Stimulated activated CD4-positive, alpha-beta T cell treated with anti-CD3 and anti-CD28 coated beads, TNF-alpha, amount 100 ng/mL, for 4 hours (primary cell): ENCODE results near the gene BBS12.

Experiments used
- DNase-seq, 3 experiments: peaks; one replicate each; pipeline ENCODE4 v3.0.0-alpha.2; 2020; ENCODE audit warnings: low read depth in 3 of 3

The BBS12 gene

GRCh38 chr4:122732329-122733026 is at the start of gene BBS12:
Gene BBS12 (plus strand): TSS chr4:122732704. CDS start chr4:122741893, 9,189 bp downstream.
- peak; percentile 95 to 99 (median 98) for DNase-seq

GRCh38 chr4:122686691-122687090 is 45.8 kb upstream of the BBS12 start:
- no peak for DNase-seq

GRCh38 chr4:122687531-122688061 is 44.9 kb upstream of the BBS12 start:
- DNase-seq, result no peak

- no peak for DNase-seq
These were observed 43.9 kb upstream of the BBS12 start for GRCh38 chr4:122688529-122689140.

GRCh38 chr4:122689972-122690371 is 42.5 kb upstream of the BBS12 start:
- DNase-seq, result no peak

GRCh38 chr4:122691988-122692387 is 40.5 kb upstream of the BBS12 start:
- DNase-seq, result no peak

GRCh38 chr4:122692641-122693520 is 39.6 kb upstream of the BBS12 start:
- no peak for DNase-seq

GRCh38 chr4:122695226-122695625 is 37.3 kb upstream of the BBS12 start:
- DNase-seq, result no peak

- DNase-seq, result no peak
These were observed 32.3 kb upstream of the BBS12 start for GRCh38 chr4:122700178-122700725.

GRCh38 chr4:122701061-122701460 is 31.4 kb upstream of the BBS12 start:
- DNase-seq, result no peak

- no peak for DNase-seq
These were observed 30.5 kb upstream of the BBS12 start for GRCh38 chr4:122701965-122702364.

GRCh38 chr4:122702939-122703338 is 29.6 kb upstream of the BBS12 start:
- no peak for DNase-seq

- no peak for DNase-seq
These were observed 28.6 kb upstream of the BBS12 start for GRCh38 chr4:122703868-122704267.

- no peak for DNase-seq
These were observed 27.5 kb upstream of the BBS12 start for GRCh38 chr4:122705009-122705408.

- no peak for DNase-seq
These were observed 26.9 kb upstream of the BBS12 start for GRCh38 chr4:122705547-122706117.

- DNase-seq, result no peak
These were observed 26.0 kb upstream of the BBS12 start for GRCh38 chr4:122706511-122706910.

- DNase-seq, result no peak
These were observed 25.0 kb upstream of the BBS12 start for GRCh38 chr4:122707497-122707896.

GRCh38 chr4:122709236-122709635 is 23.3 kb upstream of the BBS12 start:
- no peak for DNase-seq

- DNase-seq, result no peak
These were observed 21.8 kb upstream of the BBS12 start for GRCh38 chr4:122710434-122711308.

GRCh38 chr4:122711919-122712318 is 20.6 kb upstream of the BBS12 start:
- no peak for DNase-seq

GRCh38 chr4:122712782-122713181 is 19.7 kb upstream of the BBS12 start:
- DNase-seq, result no peak
